ENCODE measurements around the gene TRPM7. TPM values are rescaled to one million over a fixed set of nuclear protein-coding genes. Genes with fewer than 3 reads are reported as not detected.
A peak's percentile ranks its signal among the peaks of the same experiment; 100 is the strongest.

TRPM7 gene
- total and polyA plus RNA-seq, 9 of the 15 experiments (the other 6 are each of a cell fraction or from before 2014, with no cell fraction given): 12.3 to 59.2 (median 31.5) TPM

DNA sequence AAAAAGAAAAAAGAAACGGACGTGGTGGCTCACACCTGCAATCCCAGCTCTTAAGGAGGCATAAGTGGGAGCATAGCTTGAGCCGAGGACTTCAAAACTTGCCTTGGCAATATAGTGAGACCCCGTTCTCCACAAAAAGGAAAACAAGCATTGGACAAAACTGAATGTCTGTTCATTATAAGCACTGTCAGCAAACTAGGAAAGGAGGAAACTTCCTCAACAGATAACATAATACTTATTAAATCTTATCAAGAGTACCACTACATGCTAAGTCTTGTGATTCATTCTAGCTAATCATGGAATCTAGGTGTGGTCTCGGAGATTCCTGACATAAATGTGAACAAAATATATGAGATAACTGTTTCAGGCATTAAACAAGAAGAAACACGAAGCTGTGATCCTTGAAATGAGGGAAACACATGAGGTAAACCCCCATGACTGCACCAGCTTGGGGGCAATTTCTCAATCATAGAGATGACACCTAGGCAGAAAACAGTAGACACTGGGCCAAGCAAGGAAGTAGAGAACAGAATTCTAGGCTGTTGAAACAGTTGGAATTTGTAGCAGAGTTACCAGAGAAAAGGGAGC is 33.3 kb downstream of the TRPM7 start:
- POLR2A ChIA-PET: interaction anchor here (0.6 kb wide), 1 partner anchor 232 kb away, joined by 3 read pairs; no protein-coding TSS in a partner anchor
- Histone ChIP-seq H3K36me3 (ENCODE audit: control insufficient read depth, insufficient read depth, low read length) (peaks cover 87% of the 10 kb centered on the region), H3K4me2 (ENCODE audit: insufficient read depth, low read length) (no peak overlapping the region), H3K9me1 (ENCODE audit: control insufficient read depth, insufficient read depth, low read length) (no peaks in the 10 kb centered on the region), H3K27ac (ENCODE audit: extremely low read depth, low read depth, low read length) (peak overlapping the region; percentile 26; the same call in 2 of the 3 replicates), H2AFZ (ENCODE audit: low read depth, low read length) (no peak overlapping the region), H4K20me1 (replicated peaks; ENCODE audit: control insufficient read depth, insufficient read depth, low read length) (no peaks in the 10 kb centered on the region), H3K4me1 (replicated peaks in 1 of 2; ENCODE audit: control insufficient read depth in 2 of 2, insufficient read depth in 2 of 2, low read length in 2 of 2) (no peaks in the 10 kb centered on the region), H3K79me2 (ENCODE audit: control insufficient read depth, insufficient read depth, low read length) (peaks cover 6% of the 10 kb centered on the region; the same call in 1 of the 3 replicates), H3K4me3 (no peak overlapping the region), H3K9ac (ENCODE audit: insufficient read depth in 1 of 2, low read depth in 2 of 2, low read length in 2 of 2) (no peak overlapping the region; a peak in 1 of 4 replicates), H3K27me3 (ENCODE audit: control insufficient read depth in 2 of 2, insufficient read depth in 2 of 2, low read length in 2 of 2) (no peaks in the 10 kb centered on the region), H3K9me3 (replicated peaks; ENCODE audit: control insufficient read depth, insufficient read depth, low read depth, low read length) (no peaks in the 10 kb centered on the region)
- intact Hi-C loops (cut with micrococcal nuclease): no loop called here
- no peak for FAIRE-seq
- no peak for DNase-seq (ENCODE audit: extremely low read depth in 1 of 4, low spot score in 3 of 4)
- CTCF ChIA-PET (ENCODE audit: low intra/inter-chr PET ratio): no interaction called here
- no peak for ATAC-seq
- BruUV-seq (replicated peaks): no TSS peak
- WGBS (ENCODE audit: insufficient coverage, low coverage, missing lambda C conversion rate): 69% methylated on average over 6 of the region's 6 CpGs
- in situ Hi-C loops (cut with MboI): no loop called here
- TF ChIP-seq MAFG (tag; conservative IDR thresholded peaks at IDR 0.05): 0 out of 2 replicates have a peak, but pooled peaks have one; percentile 33
- no peak for TF ChIP-seq RBM39 (optimal IDR thresholded peaks at IDR 0.05; ENCODE audit: low read depth, low read length)
- TF ChIP-seq TCF7L2 (IDR thresholded peaks at IDR 0.05; ENCODE audit: low read depth, low read length): no peak
- TF ChIP-seq, protein P1, sequence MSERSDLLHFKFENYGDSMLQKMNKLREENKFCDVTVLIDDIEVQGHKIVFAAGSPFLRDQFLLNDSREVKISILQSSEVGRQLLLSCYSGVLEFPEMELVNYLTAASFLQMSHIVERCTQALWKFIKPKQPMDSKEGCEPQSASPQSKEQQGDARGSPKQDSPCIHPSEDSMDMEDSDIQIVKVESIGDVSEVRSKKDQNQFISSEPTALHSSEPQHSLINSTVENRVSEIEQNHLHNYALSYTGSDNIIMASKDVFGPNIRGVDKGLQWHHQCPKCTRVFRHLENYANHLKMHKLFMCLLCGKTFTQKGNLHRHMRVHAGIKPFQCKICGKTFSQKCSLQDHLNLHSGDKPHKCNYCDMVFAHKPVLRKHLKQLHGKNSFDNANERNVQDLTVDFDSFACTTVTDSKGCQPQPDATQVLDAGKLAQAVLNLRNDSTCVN (CRISPR knock-in tag; IDR thresholded peaks at IDR 0.05): no peak
- peak; percentile 47 for TF ChIP-seq C11orf30 (IDR thresholded peaks at IDR 0.05; ENCODE audit: low read depth)
- no peak for TF ChIP-seq ZNF586 (CRISPR knock-in tag; conservative IDR thresholded peaks at IDR 0.05)
- TF ChIP-seq, protein P2, sequence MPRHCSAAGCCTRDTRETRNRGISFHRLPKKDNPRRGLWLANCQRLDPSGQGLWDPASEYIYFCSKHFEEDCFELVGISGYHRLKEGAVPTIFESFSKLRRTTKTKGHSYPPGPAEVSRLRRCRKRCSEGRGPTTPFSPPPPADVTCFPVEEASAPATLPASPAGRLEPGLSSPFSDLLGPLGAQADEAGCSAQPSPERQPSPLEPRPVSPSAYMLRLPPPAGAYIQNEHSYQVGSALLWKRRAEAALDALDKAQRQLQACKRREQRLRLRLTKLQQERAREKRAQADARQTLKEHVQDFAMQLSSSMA (CRISPR knock-in tag; IDR thresholded peaks at IDR 0.05): no peak
- no peak for TF ChIP-seq RBM34 (IDR thresholded peaks at IDR 0.05; ENCODE audit: borderline replicate concordance, insufficient read depth, low read length)
- TF ChIP-seq MAFF (IDR thresholded peaks at IDR 0.05; ENCODE audit: low read length): peak; percentile 8; the same call in 1 of the 2 replicates
- TF ChIP-seq RAD21 (CRISPR knock-in tag; conservative IDR thresholded peaks at IDR 0.05 in 1 of 2, IDR thresholded peaks at IDR 0.05 in 1 of 2): no peak
- TF ChIP-seq JUND (IDR thresholded peaks at IDR 0.05; ENCODE audit: borderline replicate concordance, low read depth, low read length): no peak
- TF ChIP-seq JUND (tag; IDR thresholded peaks at IDR 0.05; ENCODE audit: borderline replicate concordance, low read depth, low read length): no peak
- TF ChIP-seq, protein P3, sequence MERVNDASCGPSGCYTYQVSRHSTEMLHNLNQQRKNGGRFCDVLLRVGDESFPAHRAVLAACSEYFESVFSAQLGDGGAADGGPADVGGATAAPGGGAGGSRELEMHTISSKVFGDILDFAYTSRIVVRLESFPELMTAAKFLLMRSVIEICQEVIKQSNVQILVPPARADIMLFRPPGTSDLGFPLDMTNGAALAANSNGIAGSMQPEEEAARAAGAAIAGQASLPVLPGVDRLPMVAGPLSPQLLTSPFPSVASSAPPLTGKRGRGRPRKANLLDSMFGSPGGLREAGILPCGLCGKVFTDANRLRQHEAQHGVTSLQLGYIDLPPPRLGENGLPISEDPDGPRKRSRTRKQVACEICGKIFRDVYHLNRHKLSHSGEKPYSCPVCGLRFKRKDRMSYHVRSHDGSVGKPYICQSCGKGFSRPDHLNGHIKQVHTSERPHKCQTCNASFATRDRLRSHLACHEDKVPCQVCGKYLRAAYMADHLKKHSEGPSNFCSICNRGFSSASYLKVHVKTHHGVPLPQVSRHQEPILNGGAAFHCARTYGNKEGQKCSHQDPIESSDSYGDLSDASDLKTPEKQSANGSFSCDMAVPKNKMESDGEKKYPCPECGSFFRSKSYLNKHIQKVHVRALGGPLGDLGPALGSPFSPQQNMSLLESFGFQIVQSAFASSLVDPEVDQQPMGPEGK (CRISPR knock-in tag; IDR thresholded peaks at IDR 0.05; ENCODE audit: borderline replicate concordance): no peak
- no peak for TF ChIP-seq TEAD4 (IDR thresholded peaks at IDR 0.05; ENCODE audit: low read length)
- TF ChIP-seq TEAD4 (CRISPR knock-in tag; IDR thresholded peaks at IDR 0.05; ENCODE audit: borderline replicate concordance): no peak
- TF ChIP-seq, protein P4, sequence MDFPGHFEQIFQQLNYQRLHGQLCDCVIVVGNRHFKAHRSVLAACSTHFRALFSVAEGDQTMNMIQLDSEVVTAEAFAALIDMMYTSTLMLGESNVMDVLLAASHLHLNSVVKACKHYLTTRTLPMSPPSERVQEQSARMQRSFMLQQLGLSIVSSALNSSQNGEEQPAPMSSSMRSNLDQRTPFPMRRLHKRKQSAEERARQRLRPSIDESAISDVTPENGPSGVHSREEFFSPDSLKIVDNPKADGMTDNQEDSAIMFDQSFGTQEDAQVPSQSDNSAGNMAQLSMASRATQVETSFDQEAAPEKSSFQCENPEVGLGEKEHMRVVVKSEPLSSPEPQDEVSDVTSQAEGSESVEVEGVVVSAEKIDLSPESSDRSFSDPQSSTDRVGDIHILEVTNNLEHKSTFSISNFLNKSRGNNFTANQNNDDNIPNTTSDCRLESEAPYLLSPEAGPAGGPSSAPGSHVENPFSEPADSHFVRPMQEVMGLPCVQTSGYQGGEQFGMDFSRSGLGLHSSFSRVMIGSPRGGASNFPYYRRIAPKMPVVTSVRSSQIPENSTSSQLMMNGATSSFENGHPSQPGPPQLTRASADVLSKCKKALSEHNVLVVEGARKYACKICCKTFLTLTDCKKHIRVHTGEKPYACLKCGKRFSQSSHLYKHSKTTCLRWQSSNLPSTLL (IDR thresholded peaks at IDR 0.05): no peak
- TF ChIP-seq FOSL1 (tag; conservative IDR thresholded peaks at IDR 0.05): peak; percentile 36; the same call in 1 of the 2 replicates
